H9 (cell line): Measurements from ENCODE around the gene CROCC. TPM values are rescaled to one million over a fixed set of nuclear protein-coding genes. Genes with fewer than 3 reads are reported as not detected.

Source experiments
- DNase-seq: peaks from one replicate; pipeline ENCODE4 v3.0.0-alpha.2; 2017
- H2AFZ ChIP-seq: one replicate; pipeline ENCODE4 v1.6.1; 2013; ENCODE audit warnings: mild to moderate bottlenecking, low read length, control low read depth, moderate library complexity
- H2AK5ac ChIP-seq: 2 replicates; pipeline ENCODE4 v1.6.1; 2013; ENCODE audit warnings: low read length, control low read depth, mixed read lengths; ENCODE audit not compliant: insufficient read length
- H2BK120ac ChIP-seq: one replicate; pipeline ENCODE4 v1.6.1; 2013; ENCODE audit warnings: low read depth, mild to moderate bottlenecking, low read length, control low read depth, inconsistent platforms; ENCODE audit not compliant: poor library complexity, severe bottlenecking
- H2BK12ac ChIP-seq: 2 replicates; pipeline ENCODE4 v1.6.1; 2013; ENCODE audit warnings: low read length, control low read depth, mixed read lengths, low read depth; ENCODE audit not compliant: insufficient read length
- H2BK15ac ChIP-seq: 2 replicates; pipeline ENCODE4 v1.6.1; 2013; ENCODE audit warnings: low read depth, low read length, control low read depth
- H2BK20ac ChIP-seq: one replicate; pipeline ENCODE4 v1.6.1; 2013; ENCODE audit warnings: low read depth, mild to moderate bottlenecking, low read length, control low read depth, inconsistent platforms; ENCODE audit not compliant: poor library complexity, severe bottlenecking
- H2BK5ac ChIP-seq: 2 replicates; pipeline ENCODE4 v1.6.1; 2013; ENCODE audit warnings: low read length, control low read depth, mixed read lengths; ENCODE audit not compliant: insufficient read length
- H3K14ac ChIP-seq: 2 replicates; pipeline ENCODE4 v1.6.1; 2013; ENCODE audit warnings: low read length, control low read depth; ENCODE audit not compliant: insufficient read depth
- H3K18ac ChIP-seq: 2 replicates; pipeline ENCODE4 v1.6.1; 2013; ENCODE audit warnings: low read depth, mild to moderate bottlenecking, mixed read lengths, low read length, control low read depth; ENCODE audit not compliant: insufficient read length
- H3K23ac ChIP-seq: 2 replicates; pipeline ENCODE4 v1.6.1; 2013; ENCODE audit warnings: low read length, control low read depth, mixed read lengths, low read depth; ENCODE audit not compliant: insufficient read length
- H3K23me2 ChIP-seq: 2 replicates; pipeline ENCODE4 v1.6.1; 2013; ENCODE audit warnings: low read depth, mild to moderate bottlenecking, mixed read lengths, low read length, control low read depth; ENCODE audit not compliant: insufficient read length, poor library complexity, severe bottlenecking
- H3K27ac ChIP-seq: 2 replicates; pipeline ENCODE4 v1.5.1; 2013; ENCODE audit warnings: low read length, control low read depth, mixed read lengths, low read depth; ENCODE audit not compliant: insufficient read length
- H3K27me3 ChIP-seq: 2 replicates; pipeline ENCODE4 v1.6.1; 2013; ENCODE audit warnings: low read length, control low read depth, inconsistent platforms; ENCODE audit not compliant: insufficient read depth
- H3K4ac ChIP-seq: 2 replicates; pipeline ENCODE4 v1.6.1; 2013; ENCODE audit warnings: low read depth, mild to moderate bottlenecking, control low read depth, inconsistent platforms, low read length, moderate library complexity
- H3K4me1 ChIP-seq: 2 replicates; pipeline ENCODE4 v1.6.1; 2013; ENCODE audit warnings: low read length, control low read depth, inconsistent platforms; ENCODE audit not compliant: insufficient read depth
- H3K4me2 ChIP-seq: 2 replicates; pipeline ENCODE4 v1.6.1; 2013; ENCODE audit warnings: low read length, control low read depth, mixed read lengths; ENCODE audit not compliant: insufficient read length, insufficient read depth
- H3K56ac ChIP-seq: 2 replicates; pipeline ENCODE4 v1.6.1; 2013; ENCODE audit warnings: low read depth, mild to moderate bottlenecking, mixed read lengths, low read length, control low read depth; ENCODE audit not compliant: insufficient read length
- H3K79me1 ChIP-seq: 2 replicates; pipeline ENCODE4 v1.6.1; 2013; ENCODE audit warnings: low read depth, mild to moderate bottlenecking, moderate library complexity, low read length, control low read depth, inconsistent platforms; ENCODE audit not compliant: insufficient read depth, poor library complexity, severe bottlenecking
- H3K79me2 ChIP-seq: 2 replicates; pipeline ENCODE4 v1.6.1; 2013; ENCODE audit warnings: low read length, control low read depth, inconsistent platforms; ENCODE audit not compliant: insufficient read depth
- H3K9ac ChIP-seq: 2 replicates; pipeline ENCODE4 v1.6.1; 2013; ENCODE audit warnings: low read length, control low read depth, mixed read lengths; ENCODE audit not compliant: insufficient read length; ENCODE audit errors: extremely low read depth
- H3K9me3 ChIP-seq: one replicate; pipeline ENCODE4 v1.6.1; 2013; ENCODE audit warnings: low read depth, low read length, inconsistent platforms; ENCODE audit not compliant: control insufficient read depth
- H3T11ph ChIP-seq: one replicate; pipeline ENCODE4 v1.6.1; 2013; ENCODE audit warnings: mild to moderate bottlenecking, low read length, control low read depth, inconsistent platforms
- H4K20me1 ChIP-seq: one replicate; pipeline ENCODE4 v1.6.1; 2013; ENCODE audit not compliant: control insufficient read depth, insufficient read length, insufficient read depth
- H4K5ac ChIP-seq: 2 replicates; pipeline ENCODE4 v1.6.1; 2013; ENCODE audit warnings: low read depth, mild to moderate bottlenecking, mixed read lengths, low read length, control low read depth; ENCODE audit not compliant: insufficient read length
- H4K8ac ChIP-seq: replicated peaks from 2 replicates; pipeline ENCODE4 v1.6.1; 2013; ENCODE audit warnings: low read length, control low read depth, mixed read lengths, low read depth; ENCODE audit not compliant: insufficient read length
- H4K91ac ChIP-seq: 2 replicates; pipeline ENCODE4 v1.6.1; 2013; ENCODE audit warnings: low read depth, mild to moderate bottlenecking, moderate library complexity, mixed read lengths, low read length, control low read depth; ENCODE audit not compliant: insufficient read length
- H3K27ac Mint-ChIP-seq, 3 experiments: 2 replicates in 2 of 3; 3 replicates in 1 of 3; pipeline ENCODE4 v1.8.0; 2020 to 2021; ENCODE audit warnings: mixed read lengths in 3 of 3, mild to moderate bottlenecking in 1 of 3, moderate library complexity in 1 of 3
- H3K27me3 Mint-ChIP-seq: 2 replicates; pipeline ENCODE4 v1.8.0; 2021; ENCODE audit warnings: low read depth, mild to moderate bottlenecking, moderate library complexity, mixed read lengths
- H3K36me3 Mint-ChIP-seq, 3 experiments: 2 replicates in 2 of 3; 3 replicates in 1 of 3; pipeline ENCODE4 v1.8.0; 2020 to 2021; ENCODE audit warnings: low read depth in 3 of 3, mixed read lengths in 3 of 3; ENCODE audit not compliant: insufficient read depth in 1 of 3
- H3K4me1 Mint-ChIP-seq, 2 experiments: 2 replicates each; pipeline ENCODE4 v1.8.0; 2020; ENCODE audit warnings: mixed read lengths in 2 of 2
- H3K4me3 Mint-ChIP-seq, 2 experiments: 2 replicates in 1 of 2; 3 replicates in 1 of 2; pipeline ENCODE4 v1.8.0; 2020 to 2021; ENCODE audit warnings: mild to moderate bottlenecking in 2 of 2, mixed read lengths in 2 of 2, moderate library complexity in 1 of 2
- H3K9me3 Mint-ChIP-seq, 2 experiments: 2 replicates in 1 of 2; 3 replicates in 1 of 2; pipeline ENCODE4 v1.8.0; 2020; ENCODE audit warnings: mild to moderate bottlenecking in 2 of 2, mixed read lengths in 2 of 2, moderate library complexity in 1 of 2
- WGBS: extraction: QIAGEN DNeasy Blood & Tissue Kit; methylation state at CpG from one replicate; pipeline ENCODE4 v1.1.7; 2013; ENCODE audit warnings: missing lambda C conversion rate, low lambda C conversion rate, mixed read lengths; ENCODE audit not compliant: insufficient read length; ENCODE audit errors: extremely low coverage; 5-methylcytosine and 5-hydroxymethylcytosine counted together
- total RNA-seq: library from RNA; stranded (reverse); gene quantifications from 2 replicates; pipeline ENCODE4 v1.2.1, GENCODE V29; 2021
- TF ChIP-seq, protein P1 (sequence below): fragments of 200-600 bp; sonication (generic); conservative IDR thresholded peaks from 3 replicates; pipeline ENCODE4 v1.8.0; 2021; ENCODE audit warnings: antibody characterized with exemption, mild to moderate bottlenecking

The CROCC gene
- total RNA-seq, 1 experiment from 2014 or later: 40.7 TPM

DNA sequence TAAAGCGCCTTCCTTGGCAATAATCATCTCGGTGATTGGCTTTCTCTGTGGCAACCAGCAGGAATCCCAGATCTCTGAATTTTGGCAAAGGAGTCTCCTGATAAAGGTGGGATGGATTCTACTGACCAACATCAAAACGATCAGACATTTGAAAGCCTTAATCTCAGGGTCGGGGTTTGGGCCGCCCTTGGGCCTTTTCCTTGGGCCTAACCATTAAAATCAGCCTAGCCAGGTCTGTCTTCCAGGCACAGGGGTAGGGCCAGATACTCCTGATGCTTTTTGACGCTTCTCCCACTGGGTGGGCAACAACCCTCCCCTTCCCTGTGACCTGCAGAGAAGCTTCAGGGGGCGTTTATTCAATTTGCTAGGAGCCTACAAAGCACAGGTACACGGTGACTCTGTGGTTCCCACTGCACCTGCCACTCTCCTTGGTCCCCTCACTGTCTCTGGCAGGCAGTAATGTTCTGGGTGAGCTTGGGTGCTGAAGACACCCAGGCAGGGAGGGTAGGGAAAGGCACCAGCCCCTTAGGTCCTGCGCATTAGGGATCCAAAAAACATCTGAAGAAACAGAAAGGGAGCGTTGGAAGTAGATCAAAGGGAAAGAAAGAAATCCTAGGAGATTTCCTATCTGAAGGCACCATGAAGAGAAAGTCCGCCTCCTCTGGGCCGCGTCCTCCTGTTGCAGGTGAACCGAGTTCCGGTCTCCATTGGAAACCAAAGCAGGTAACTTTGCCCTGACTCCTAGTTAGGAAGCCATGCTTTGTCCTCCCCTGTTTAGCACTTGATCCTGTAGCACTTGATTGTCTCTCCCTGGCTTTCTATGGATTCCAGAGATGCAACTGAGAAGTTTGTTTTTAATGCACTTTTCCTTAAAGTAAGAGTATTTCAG lies 13.6 kb upstream of the CROCC start:
- DNase-seq: no peak
- peaks cover 0 to 5% (median 0%) of the 10 kb centered on the region in 3 experiments; a peak in 1 of 7 replicates for H3K36me3 Mint-ChIP-seq
- Histone ChIP-seq H2BK5ac (no peak overlapping the region), H2BK15ac (no peak overlapping the region), H3K27me3 (no peaks in the 10 kb centered on the region), H3K14ac (no peak overlapping the region), H4K8ac (no peak overlapping the region), H4K20me1 (no peaks in the 10 kb centered on the region), H4K91ac (no peak overlapping the region), H3K4me1 (no peaks in the 10 kb centered on the region), H2BK120ac (no peak overlapping the region), H3K4me2 (no peak overlapping the region), H3K9me3 (no peaks in the 10 kb centered on the region), H2AFZ (no peak overlapping the region), H3K56ac (no peak overlapping the region), H3K23ac (no peak overlapping the region), H3K23me2 (peaks cover 10% of the 10 kb centered on the region), H2BK12ac (no peak overlapping the region), H3K27ac (no peak overlapping the region), H3K4ac (no peak overlapping the region), H3K79me1 (no peaks in the 10 kb centered on the region), H3K18ac (no peak overlapping the region), H2BK20ac (no peak overlapping the region), H2AK5ac (no peak overlapping the region), H3K9ac (no peak overlapping the region), H3K79me2 (no peaks in the 10 kb centered on the region), H4K5ac (no peak overlapping the region), H3T11ph (no peak overlapping the region)
- H3K27ac Mint-ChIP-seq: peak overlapping the region in 1 of 3 experiments; percentile 47; a peak in 2 of 7 replicates
- TF ChIP-seq, protein P1, sequence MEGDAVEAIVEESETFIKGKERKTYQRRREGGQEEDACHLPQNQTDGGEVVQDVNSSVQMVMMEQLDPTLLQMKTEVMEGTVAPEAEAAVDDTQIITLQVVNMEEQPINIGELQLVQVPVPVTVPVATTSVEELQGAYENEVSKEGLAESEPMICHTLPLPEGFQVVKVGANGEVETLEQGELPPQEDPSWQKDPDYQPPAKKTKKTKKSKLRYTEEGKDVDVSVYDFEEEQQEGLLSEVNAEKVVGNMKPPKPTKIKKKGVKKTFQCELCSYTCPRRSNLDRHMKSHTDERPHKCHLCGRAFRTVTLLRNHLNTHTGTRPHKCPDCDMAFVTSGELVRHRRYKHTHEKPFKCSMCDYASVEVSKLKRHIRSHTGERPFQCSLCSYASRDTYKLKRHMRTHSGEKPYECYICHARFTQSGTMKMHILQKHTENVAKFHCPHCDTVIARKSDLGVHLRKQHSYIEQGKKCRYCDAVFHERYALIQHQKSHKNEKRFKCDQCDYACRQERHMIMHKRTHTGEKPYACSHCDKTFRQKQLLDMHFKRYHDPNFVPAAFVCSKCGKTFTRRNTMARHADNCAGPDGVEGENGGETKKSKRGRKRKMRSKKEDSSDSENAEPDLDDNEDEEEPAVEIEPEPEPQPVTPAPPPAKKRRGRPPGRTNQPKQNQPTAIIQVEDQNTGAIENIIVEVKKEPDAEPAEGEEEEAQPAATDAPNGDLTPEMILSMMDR: peak; percentile 17; the same call in 1 of the 3 replicates
- no peak overlapping the region for H3K4me3 Mint-ChIP-seq
- peaks cover 10 to 18% of the 10 kb centered on the region in 2 experiments for H3K4me1 Mint-ChIP-seq
- H3K9me3 Mint-ChIP-seq: no peaks in the 10 kb centered on the region; a peak in 1 of 5 replicates
- peaks cover 5% of the 10 kb centered on the region; the same call in 1 of the 2 replicates for H3K27me3 Mint-ChIP-seq
- no CpG with 5 or more reads among the region's 15 CpGs for WGBS
